ENCODE measurements around the gene GAS2.

DNA sequence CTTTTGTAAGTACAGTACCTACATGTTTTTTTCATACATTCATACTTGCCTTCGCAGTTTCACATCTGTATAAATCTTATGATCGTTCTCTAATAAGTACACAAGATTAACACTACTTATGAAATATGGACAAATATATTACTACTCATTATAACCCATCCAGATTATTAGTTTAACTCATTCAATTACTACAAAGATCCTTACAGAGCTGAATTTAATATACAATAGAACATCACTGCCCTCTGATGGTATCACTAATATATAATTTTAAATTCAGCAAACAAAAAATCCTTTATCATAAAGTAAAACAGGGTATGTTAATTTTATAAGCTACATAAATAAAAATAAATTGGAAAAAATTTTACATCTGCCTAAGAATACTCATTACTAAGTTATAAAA, 155.8 kb downstream of the GAS2 start:
- TF ChIP-seq SP1 (IDR thresholded peaks at IDR 0.05) (no peak), SUZ12 (IDR thresholded peaks at IDR 0.05) (no peak), TARDBP (IDR thresholded peaks at IDR 0.05) (no peak), HDGF (IDR thresholded peaks at IDR 0.05; ENCODE audit: borderline replicate concordance) (no peak), ARNT (IDR thresholded peaks at IDR 0.05) (no peak), FOXK2 (IDR thresholded peaks at IDR 0.05) (no peak), FOXM1 (IDR thresholded peaks at IDR 0.05; ENCODE audit: borderline replicate concordance) (no peak), ZNF384 (IDR thresholded peaks at IDR 0.05) (no peak), L3MBTL2 (conservative IDR thresholded peaks at IDR 0.05) (no peak), NFRKB (IDR thresholded peaks at IDR 0.05) (no peak), FOXA1 (IDR thresholded peaks at IDR 0.05) (no peak)

All from HEK293T (cell line).